GM18870 (cell line): ENCODE measurements around the gene DOK6.

Experiments used
- ATAC-seq: cut with Tn5 transposase; IDR thresholded peaks from one replicate; pipeline ENCODE4 v1.9.1; 2021; ENCODE audit warnings: moderate library complexity; ENCODE audit not compliant: unreplicated experiment

The DOK6 gene

GRCh38 chr18:69531973-69532372 is 131.3 kb downstream of the DOK6 start:
- no peak for ATAC-seq

GRCh38 chr18:69537183-69537582 is 136.5 kb downstream of the DOK6 start:
- no peak for ATAC-seq

DNA sequence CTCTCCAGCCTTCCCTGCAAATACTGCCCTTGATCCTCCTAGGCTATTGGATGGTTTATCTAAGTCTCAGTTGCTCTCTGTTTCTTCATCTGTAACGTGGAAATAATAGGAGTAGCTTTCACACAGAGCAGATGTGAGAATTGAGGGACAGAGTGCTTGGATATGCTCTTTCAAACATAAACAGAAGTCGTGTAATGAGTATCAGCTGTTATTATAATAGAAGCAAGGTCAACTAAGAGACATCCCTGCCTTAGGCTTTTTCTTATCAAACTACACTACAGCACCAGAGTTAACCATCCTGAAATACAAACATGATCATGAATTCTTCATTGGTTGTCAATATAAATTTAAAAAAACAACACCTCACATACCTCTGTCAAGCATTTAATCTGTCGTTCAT is 138.2 kb downstream of the DOK6 start:
- no peak for ATAC-seq

DNA sequence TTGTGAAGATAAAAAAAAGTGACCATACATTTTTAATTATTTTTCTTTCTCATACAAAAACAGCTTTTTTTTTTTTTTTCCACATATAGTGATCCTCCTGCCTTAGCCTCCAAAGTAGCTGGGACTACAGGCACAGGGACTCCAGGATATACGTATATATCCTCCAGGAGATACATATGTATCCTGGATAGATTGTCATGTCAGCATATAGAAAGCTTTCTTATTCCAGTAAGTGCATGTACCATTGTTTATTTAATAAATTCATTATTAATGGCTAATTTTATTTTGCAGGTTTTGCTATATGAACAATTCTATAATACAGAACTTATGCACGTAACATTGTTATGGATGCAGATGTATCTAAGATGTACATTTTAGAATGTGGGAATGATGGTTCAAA is 138.7 kb downstream of the DOK6 start:
- no peak for ATAC-seq

DNA sequence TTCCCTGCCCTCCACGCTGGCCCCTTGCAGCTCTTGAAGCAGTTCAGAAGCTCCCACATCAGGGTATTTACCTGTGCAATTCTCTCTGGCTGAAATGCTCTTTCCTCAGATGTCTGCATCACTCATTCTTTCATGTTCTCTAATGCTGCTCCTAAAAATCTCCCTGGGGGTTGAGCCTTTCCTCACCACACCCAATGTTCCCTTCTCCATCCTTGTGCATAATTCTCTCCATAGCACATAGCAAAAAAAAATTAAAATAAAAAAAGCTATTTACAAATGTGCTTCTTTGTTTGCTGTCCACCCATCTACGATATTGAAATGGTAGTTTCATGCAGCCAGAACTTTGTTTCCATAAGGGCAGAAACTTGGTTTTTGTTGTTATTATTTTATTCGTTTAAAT is 155.5 kb downstream of the DOK6 start:
- ATAC-seq = no peak

DNA sequence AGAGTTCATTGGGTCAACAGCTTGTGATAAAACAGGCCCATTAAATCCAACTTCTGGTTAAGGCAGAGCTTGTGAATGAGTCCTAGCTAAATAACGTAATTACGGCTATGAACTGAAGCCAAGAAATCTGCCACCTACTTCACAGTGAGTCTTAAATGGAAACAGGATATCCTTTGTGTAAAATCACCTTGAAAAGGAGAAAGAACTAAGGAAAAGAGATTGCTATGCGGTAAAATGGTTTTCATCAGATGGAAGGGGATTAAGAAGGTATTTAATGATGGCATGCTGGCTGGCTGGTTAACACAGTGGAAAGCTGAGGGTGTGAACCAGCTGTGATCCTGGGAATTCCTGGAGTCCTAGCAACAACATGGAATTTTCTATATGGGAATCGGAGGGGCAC is 156.6 kb downstream of the DOK6 start:
- ATAC-seq = no peak

- no peak for ATAC-seq
Measured at GRCh38 chr18:69558052-69558451, 157.4 kb downstream of the DOK6 start.

GRCh38 chr18:69559604-69560003 is 158.9 kb downstream of the DOK6 start:
- no peak for ATAC-seq

- no peak for ATAC-seq
Measured at GRCh38 chr18:69564602-69565001, 163.9 kb downstream of the DOK6 start.

DNA sequence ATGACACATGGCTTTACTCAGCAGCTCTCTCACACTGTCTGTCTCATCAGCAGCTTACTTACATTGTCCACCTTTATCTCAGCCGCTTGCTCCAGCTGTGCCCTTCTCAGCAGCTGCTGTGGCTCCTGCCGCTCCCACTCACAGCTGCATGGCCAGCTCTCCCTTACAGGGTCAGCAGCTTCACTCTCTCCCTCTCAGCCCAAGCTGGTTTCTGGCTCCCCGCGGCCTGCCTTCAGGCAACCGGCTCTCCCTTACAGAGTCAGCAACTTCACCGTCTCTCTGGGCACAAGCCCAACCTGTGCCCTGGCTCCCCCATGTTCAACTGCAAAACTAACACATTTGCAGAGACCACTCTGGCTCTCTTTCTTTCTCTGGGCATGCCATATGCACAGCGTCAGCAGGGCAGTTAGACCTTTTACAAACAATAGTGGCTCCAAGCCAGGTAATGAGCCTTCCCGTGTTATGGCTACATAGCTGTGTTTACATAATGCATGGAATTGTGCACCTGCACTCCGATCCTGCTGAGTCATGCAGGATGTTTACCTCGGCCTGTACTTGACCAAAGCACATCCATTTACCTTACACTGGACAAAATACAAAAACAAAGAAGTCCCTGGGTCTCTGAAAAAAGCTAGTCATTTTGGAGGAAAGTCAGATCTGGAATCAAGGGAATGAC is 167.3 kb downstream of the DOK6 start:
- ATAC-seq = no peak

- ATAC-seq = no peak
Measured at GRCh38 chr18:69569133-69569532, 168.4 kb downstream of the DOK6 start.

GRCh38 chr18:69574401-69574800 is 173.7 kb downstream of the DOK6 start:
- no peak for ATAC-seq

DNA sequence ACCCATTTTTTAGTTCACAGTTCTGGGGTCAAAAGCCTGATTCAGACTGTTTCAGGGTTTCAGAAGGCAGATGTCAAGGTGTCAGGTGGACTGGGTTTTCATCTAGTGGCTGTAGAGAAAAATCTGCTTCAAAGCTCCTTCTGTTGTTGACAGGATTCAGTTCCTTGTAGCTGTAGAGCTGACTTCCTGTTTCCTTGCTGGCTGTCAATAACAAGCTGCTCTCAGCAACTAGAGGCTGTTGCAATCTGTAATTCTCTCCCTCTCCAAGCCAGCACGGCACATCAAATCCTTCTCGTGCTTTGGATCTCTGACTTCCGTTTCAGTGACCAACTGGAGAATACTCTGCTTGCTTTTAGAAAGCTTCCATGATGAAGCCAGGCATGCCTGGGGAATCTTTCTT is 179.4 kb downstream of the DOK6 start:
- peak; percentile 81 for ATAC-seq

- no peak for ATAC-seq
Measured at GRCh38 chr18:69584429-69584828, 183.7 kb downstream of the DOK6 start.

GRCh38 chr18:69585696-69586095 is 185.0 kb downstream of the DOK6 start:
- ATAC-seq = no peak

GRCh38 chr18:69586537-69586936 is 185.8 kb downstream of the DOK6 start:
- ATAC-seq = no peak

DNA sequence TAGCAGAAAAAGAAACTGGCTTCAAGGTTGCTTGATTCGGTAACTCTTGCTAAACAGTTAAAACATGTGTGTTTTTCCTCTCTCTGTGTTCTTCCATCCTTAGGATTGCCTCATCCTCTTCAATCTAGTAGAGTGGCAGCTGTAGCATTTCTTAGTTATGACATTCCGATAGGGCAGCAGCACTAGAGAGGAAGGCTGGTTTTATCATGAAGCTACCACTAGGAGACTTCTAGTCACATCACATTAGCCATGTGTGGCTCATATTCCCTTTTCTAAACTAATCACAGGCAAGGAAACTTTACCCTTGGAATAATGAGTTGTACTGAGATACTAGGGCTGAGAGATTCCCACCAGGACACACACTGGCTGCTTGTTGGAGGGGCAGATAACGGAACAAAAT is 187.6 kb downstream of the DOK6 start:
- no peak for ATAC-seq

- no peak for ATAC-seq
Measured at GRCh38 chr18:69590150-69590549, 189.5 kb downstream of the DOK6 start.

DNA sequence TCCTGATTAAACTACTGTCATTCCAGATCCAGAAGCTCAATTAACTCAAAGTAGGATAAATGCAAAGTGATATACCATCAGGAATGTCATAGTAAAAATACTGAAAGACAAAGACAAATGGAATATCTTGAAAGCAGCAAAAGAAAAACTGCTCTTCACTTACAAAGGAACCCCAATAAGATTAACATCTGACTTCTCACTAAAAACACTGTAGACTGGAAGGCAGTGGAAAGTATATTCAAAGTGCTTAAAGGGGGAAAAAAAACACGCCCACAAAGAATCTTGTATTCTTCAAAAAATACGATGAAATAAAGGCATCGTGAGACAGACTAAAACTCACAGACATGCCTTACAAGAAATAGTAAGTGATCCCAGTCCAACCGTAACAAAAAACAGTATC is 195.7 kb downstream of the DOK6 start:
- ATAC-seq = no peak

DNA sequence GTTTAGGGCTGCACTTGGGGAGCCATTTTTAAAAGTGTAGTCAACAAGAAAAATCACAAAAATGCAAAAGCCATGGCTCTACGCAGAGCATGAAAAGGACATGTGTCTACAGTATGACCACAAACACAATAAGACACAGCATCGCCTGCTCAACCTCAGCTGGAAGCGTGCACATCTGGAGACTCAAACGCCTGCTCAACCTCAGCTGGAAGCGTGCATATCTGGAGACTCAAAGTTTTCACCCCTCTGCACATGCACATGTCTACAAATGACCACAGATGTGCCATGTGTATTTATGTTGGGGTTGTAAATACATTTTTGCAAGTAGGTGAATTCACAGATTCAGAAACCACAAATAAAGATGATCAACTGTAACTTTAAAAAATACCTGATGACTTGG is 196.9 kb downstream of the DOK6 start:
- ATAC-seq = no peak

GRCh38 chr18:69599377-69599776 is 198.7 kb downstream of the DOK6 start:
- ATAC-seq = no peak

- ATAC-seq = no peak
Measured at GRCh38 chr18:69612242-69612641, 211.6 kb downstream of the DOK6 start.

DNA sequence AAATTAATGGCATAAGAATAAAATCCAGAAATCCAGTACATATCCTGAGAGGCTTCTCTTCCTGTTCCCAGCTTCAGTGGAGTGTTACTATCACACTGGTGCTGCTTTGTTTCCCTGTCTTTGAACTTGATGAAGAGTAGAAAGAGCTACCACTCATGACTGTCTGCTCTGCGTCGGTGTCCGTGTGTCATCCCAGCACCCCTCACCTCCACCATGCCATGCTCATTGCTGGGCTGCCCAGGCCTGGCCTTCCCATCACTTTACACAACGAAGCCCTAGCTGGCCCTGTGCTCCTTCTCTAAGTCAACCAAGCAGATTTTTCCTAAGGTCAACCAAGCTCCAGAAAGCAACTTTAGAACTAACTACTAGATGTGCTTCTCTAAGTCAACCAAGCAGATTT is 215.4 kb downstream of the DOK6 start:
- no peak for ATAC-seq
